Mucosa of descending colon (tissue), 3 donors: ENCODE measurements around the gene ARFIP2. TPM values are rescaled to one million over a fixed set of nuclear protein-coding genes. Genes with fewer than 3 reads are reported as not detected.

Experiments
- ATAC-seq: fragments of 200-7000 bp; cut with Tn5 transposase; one replicate; pipeline ENCODE4 v1.9.1; 2020; ENCODE audit warnings: mild to moderate bottlenecking, moderate library complexity
- DNase-seq, 3 donors: peaks; one replicate each; pipeline ENCODE4 v3.0.0-alpha.2; 2020
- H3K36me3 ChIP-seq: fragments of 200-600 bp; one replicate; pipeline ENCODE4 v1.8.0; 2021; ENCODE audit warnings: low read depth, mild to moderate bottlenecking
- H3K4me1 ChIP-seq: fragments of 200-600 bp; one replicate; pipeline ENCODE4 v1.8.0; 2021; ENCODE audit warnings: low read depth, mild to moderate bottlenecking
- H3K4me3 ChIP-seq: fragments of 200-600 bp; one replicate; pipeline ENCODE4 v1.8.0; 2021; ENCODE audit warnings: mild to moderate bottlenecking
- H3K9me3 ChIP-seq: fragments of 200-600 bp; one replicate; pipeline ENCODE4 v1.8.0; 2021; ENCODE audit warnings: mild to moderate bottlenecking
- intact Hi-C, 2 donors: fragments of 100-400 bp; cut with DNase I in 1 of 2; cut with micrococcal nuclease in 1 of 2; formaldehyde crosslinking; loops; one replicate each; pipeline versions ENCODE4 v1.11.0 to v1.11.1; 2022; cut with DNase I, micrococcal nuclease
- total RNA-seq, 3 donors: library from RNA; stranded (reverse); fragmentation: NEBNext Ultra II Directional in 2 of 3; extraction: Animal tissue kit (Norgen Biotek cat#: 25700) in 2 of 3; gene quantifications; one replicate each; pipeline versions ENCODE4 v1.2.1 to v1.2.4, GENCODE V29; 2021 to 2023
- TF ChIP-seq, protein P1 (sequence below): fragments of 200-600 bp; IDR thresholded peaks from one replicate; pipeline ENCODE4 v1.8.0; 2022; ENCODE audit warnings: antibody characterized with exemption, mild to moderate bottlenecking
- donor health status: DM: no; HTN: no; CAD: no; lungs with moderate emphysema.
- donor health status: DM: no; HTN: no; CAD: no.
- donor health status: DM: no; HTN: yes; CAD: no.

The ARFIP2 gene
- total RNA-seq, 3 donors from 2014 or later: 52.7 to 85.0 (median 76.6) TPM

DNA sequence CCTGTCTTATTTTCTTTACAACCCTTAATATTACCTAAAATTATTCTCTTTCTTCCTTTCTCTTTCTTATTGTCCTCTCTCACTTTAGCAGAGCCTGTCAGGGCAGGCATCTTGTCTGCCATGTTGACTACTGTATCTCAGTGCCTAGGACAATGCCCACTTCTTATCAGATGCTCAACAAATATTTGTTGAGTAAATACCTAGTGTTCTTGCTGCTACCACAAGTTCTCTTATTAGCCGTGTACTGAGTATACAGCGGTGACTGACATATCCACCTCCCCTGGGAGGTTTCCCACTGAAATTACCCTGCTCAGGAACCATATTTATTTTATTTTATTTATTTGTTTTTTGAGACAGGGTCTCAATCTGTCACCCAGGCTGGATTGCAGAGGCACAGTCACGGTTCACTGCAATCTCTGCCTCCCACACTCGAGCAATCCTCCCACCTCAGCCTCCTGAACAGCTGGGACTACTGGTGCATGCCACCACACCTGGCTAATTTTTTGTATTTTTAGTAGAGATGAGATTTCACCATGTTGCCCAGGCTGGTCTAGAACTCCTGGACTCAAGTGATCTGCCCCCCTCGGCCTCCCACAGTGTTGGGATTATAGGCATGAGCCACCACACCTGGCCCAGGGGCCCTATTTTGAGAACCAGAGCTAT lies 47.0 kb downstream of the ARFIP2 start:
- Histone ChIP-seq H3K4me3 (no peak overlapping the region), H3K4me1 (no peaks in the 10 kb centered on the region), H3K36me3 (no peaks in the 10 kb centered on the region), H3K9me3 (no peaks in the 10 kb centered on the region)
- intact Hi-C loops: no loop called here
- ATAC-seq (peak; percentile 35), DNase-seq (no peak)
- TF ChIP-seq, protein P1, sequence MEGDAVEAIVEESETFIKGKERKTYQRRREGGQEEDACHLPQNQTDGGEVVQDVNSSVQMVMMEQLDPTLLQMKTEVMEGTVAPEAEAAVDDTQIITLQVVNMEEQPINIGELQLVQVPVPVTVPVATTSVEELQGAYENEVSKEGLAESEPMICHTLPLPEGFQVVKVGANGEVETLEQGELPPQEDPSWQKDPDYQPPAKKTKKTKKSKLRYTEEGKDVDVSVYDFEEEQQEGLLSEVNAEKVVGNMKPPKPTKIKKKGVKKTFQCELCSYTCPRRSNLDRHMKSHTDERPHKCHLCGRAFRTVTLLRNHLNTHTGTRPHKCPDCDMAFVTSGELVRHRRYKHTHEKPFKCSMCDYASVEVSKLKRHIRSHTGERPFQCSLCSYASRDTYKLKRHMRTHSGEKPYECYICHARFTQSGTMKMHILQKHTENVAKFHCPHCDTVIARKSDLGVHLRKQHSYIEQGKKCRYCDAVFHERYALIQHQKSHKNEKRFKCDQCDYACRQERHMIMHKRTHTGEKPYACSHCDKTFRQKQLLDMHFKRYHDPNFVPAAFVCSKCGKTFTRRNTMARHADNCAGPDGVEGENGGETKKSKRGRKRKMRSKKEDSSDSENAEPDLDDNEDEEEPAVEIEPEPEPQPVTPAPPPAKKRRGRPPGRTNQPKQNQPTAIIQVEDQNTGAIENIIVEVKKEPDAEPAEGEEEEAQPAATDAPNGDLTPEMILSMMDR: no peak

DNA sequence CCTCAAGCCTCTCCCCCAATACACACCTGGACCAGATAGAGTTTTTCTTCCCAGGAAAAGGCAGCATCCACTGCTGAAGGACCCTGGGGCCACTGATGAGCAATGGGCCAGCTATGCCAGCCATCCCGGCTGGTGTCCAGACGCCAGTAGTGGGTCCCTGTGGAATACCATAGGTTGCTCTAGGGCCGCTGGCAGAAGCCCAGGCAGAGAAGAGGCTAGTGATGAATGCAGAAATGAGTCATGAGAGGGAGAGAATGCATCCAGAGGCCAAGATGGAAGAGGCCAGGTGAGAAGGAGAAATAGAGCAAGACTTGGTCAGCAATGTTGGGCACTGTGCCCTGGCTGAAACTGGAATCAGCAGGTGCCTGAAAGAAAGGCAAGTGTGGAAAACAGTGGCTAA lies 49.3 kb downstream of the ARFIP2 start:
- Histone ChIP-seq H3K9me3 (no peaks in the 10 kb centered on the region), H3K36me3 (no peaks in the 10 kb centered on the region), H3K4me3 (no peak overlapping the region), H3K4me1 (no peaks in the 10 kb centered on the region)
- ATAC-seq (no peak), DNase-seq (no peak)
- TF ChIP-seq, protein P1: no peak
- intact Hi-C loops: no loop called here

DNA sequence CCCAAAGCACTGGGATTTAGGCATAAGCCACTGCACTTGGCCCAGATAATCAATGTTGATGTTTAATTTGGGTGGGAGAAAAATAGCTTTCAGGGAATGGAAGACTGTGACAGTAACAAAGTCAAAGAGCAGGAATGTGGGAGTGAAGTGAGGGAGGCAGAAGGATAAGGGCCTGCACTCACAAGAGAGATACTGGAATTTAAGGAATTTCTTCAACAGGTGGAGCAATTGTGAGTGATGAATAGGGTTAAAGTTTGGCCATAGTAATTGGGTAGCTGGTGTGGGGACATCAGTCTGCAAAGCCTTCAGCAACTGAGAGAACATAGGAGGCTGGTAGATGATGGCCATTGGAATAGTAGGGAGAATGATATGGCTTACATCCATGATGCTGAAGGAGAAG lies 53.6 kb downstream of the ARFIP2 start:
- DNase-seq (no peak), ATAC-seq (no peak)
- Histone ChIP-seq H3K9me3 (no peaks in the 10 kb centered on the region), H3K4me1 (no peaks in the 10 kb centered on the region), H3K4me3 (no peak overlapping the region), H3K36me3 (no peaks in the 10 kb centered on the region)
- intact Hi-C loops: no loop called here
- TF ChIP-seq, protein P1: no peak

Other genes starting within 250 kb of the ARFIP2 start
- gene FHIP1B, start 246.7 kb downstream of the ARFIP2 start, total RNA-seq: 100 to 1,000 TPM in 1 of 3 donors, 10 to 100 TPM in 2; 78.0 to 195 (median 92.1) TPM
- gene CNGA4, start 242.2 kb downstream of the ARFIP2 start, total RNA-seq: under 1 TPM in 2 of 3 donors, not detected in 1; 0.20 to 0.22 TPM
- under 1 TPM in 1 of 3 donors, not detected in 2; 0.60 TPM for gene CCKBR, start 221.5 kb downstream of the ARFIP2 start, total RNA-seq
- gene CAVIN3, start 160.8 kb downstream of the ARFIP2 start, total RNA-seq: 10 to 100 TPM in 2 of 3 donors, 1 to 10 TPM in 1; 4.6 to 21.3 (median 20.7) TPM
- gene SMPD1, start 90.9 kb downstream of the ARFIP2 start, total RNA-seq: 10 to 100 TPM; 45.3 to 86.6 (median 62.0) TPM
- 10 to 100 TPM in 1 of 3 donors, 1 to 10 TPM in 2; 5.2 to 64.7 (median 8.3) TPM for gene APBB1, start 62.2 kb downstream of the ARFIP2 start, total RNA-seq
- gene HPX, start 40.3 kb downstream of the ARFIP2 start, total RNA-seq: 1 to 10 TPM; 2.0 to 7.0 (median 2.3) TPM
- gene TRIM3, start 7.4 kb downstream of the ARFIP2 start, total RNA-seq: 10 to 100 TPM; 28.0 to 57.8 (median 48.4) TPM
- gene TIMM10B, start 170 bp upstream of the ARFIP2 start, total RNA-seq: 10 to 100 TPM; 36.9 to 42.4 (median 41.0) TPM
- 10 to 100 TPM; 12.9 to 17.7 (median 15.5) TPM for gene DNHD1, start 15.9 kb upstream of the ARFIP2 start, total RNA-seq
- 10 to 100 TPM; 20.5 to 33.7 (median 20.7) TPM for gene RRP8, start 122.3 kb upstream of the ARFIP2 start, total RNA-seq
- gene ILK, start 122.4 kb upstream of the ARFIP2 start, total RNA-seq: 100 to 1,000 TPM; 113 to 323 (median 115) TPM
- gene TAF10, start 130.9 kb upstream of the ARFIP2 start, total RNA-seq: 100 to 1,000 TPM in 2 of 3 donors, 10 to 100 TPM in 1; 84.0 to 135 (median 115) TPM
- gene TPP1, start 138.1 kb upstream of the ARFIP2 start, total RNA-seq: 100 to 1,000 TPM in 1 of 3 donors, 10 to 100 TPM in 2; 86.4 to 116 (median 93.8) TPM
- gene DCHS1, start 174.5 kb upstream of the ARFIP2 start, total RNA-seq: 10 to 100 TPM in 1 of 3 donors, 1 to 10 TPM in 2; 3.5 to 38.8 (median 6.0) TPM
- 10 to 100 TPM; 21.2 to 29.7 (median 29.6) TPM for gene MRPL17, start 202.0 kb upstream of the ARFIP2 start, total RNA-seq